ENCODE results near the gene ZNF555.
"Not testable (repeated sequence)": the region's sequence is repeated elsewhere in the genome, so short reads cannot be mapped to it uniquely, and the experiment has no call there.

The ZNF555 gene

GRCh38 chr19:2815923-2816322 is 25.4 kb upstream of the ZNF555 start:
- Histone ChIP-seq H3K36me3 (ENCODE audit: control insufficient read depth, insufficient read depth, low read length) (peaks cover 35% of the 10 kb centered on the region), H3K9ac (ENCODE audit: low read depth, low read length) (no peak overlapping the region), H3K4me3 (ENCODE audit: low read depth, low read length) (no peak overlapping the region), H3K27ac (ENCODE audit: low read depth, low read length) (no peak overlapping the region), H3K9me3 (ENCODE audit: control insufficient read depth, insufficient read depth, low read length) (no peaks in the 10 kb centered on the region), H3K4me1 (ENCODE audit: control insufficient read depth, insufficient read depth, low read length) (no peaks in the 10 kb centered on the region), H3K27me3 (ENCODE audit: control insufficient read depth, insufficient read depth, low read length) (no peaks in the 10 kb centered on the region)

- Histone ChIP-seq H3K36me3 (ENCODE audit: control insufficient read depth, insufficient read depth, low read length) (peaks cover 28% of the 10 kb centered on the region), H3K4me1 (ENCODE audit: control insufficient read depth, insufficient read depth, low read length) (no peaks in the 10 kb centered on the region), H3K27me3 (ENCODE audit: control insufficient read depth, insufficient read depth, low read length) (no peaks in the 10 kb centered on the region), H3K27ac (ENCODE audit: low read depth, low read length) (no peak overlapping the region), H3K9ac (ENCODE audit: low read depth, low read length) (no peak overlapping the region), H3K4me3 (ENCODE audit: low read depth, low read length) (no peak overlapping the region), H3K9me3 (ENCODE audit: control insufficient read depth, insufficient read depth, low read length) (no peaks in the 10 kb centered on the region)
Observed at GRCh38 chr19:2816641-2817040, 24.6 kb upstream of the ZNF555 start.

- not testable (repeated sequence) for H3K4me3 ChIP-seq (ENCODE audit: low read depth, low read length); H3K9ac ChIP-seq (ENCODE audit: low read depth, low read length); H3K27ac ChIP-seq (ENCODE audit: low read depth, low read length); H3K9me3 ChIP-seq (ENCODE audit: control insufficient read depth, insufficient read depth, low read length); H3K4me1 ChIP-seq (ENCODE audit: control insufficient read depth, insufficient read depth, low read length); H3K27me3 ChIP-seq (ENCODE audit: control insufficient read depth, insufficient read depth, low read length)
- peaks cover 21% of the 10 kb centered on the region for H3K36me3 ChIP-seq (ENCODE audit: control insufficient read depth, insufficient read depth, low read length)
Observed at GRCh38 chr19:2817237-2817829, 23.9 kb upstream of the ZNF555 start.

- no peak within 1 kb of the TSS for H3K27ac ChIP-seq (ENCODE audit: low read depth, low read length)
- H3K27me3 ChIP-seq (ENCODE audit: control insufficient read depth, insufficient read depth, low read length): no peaks in the 10 kb centered on the region
- no peak within 1 kb of the TSS; the same call in 1 of the 2 replicates for H3K9ac ChIP-seq (ENCODE audit: low read depth, low read length)
- peaks cover 6% of the 10 kb centered on the region; the same call in 1 of the 2 replicates for H3K36me3 ChIP-seq (ENCODE audit: control insufficient read depth, insufficient read depth, low read length)
- H3K4me3 ChIP-seq (ENCODE audit: low read depth, low read length): peak within 1 kb of the TSS; percentile 65
- H3K4me1 ChIP-seq (ENCODE audit: control insufficient read depth, insufficient read depth, low read length): no peaks in the 10 kb centered on the region
- no peaks in the 10 kb centered on the region for H3K9me3 ChIP-seq (ENCODE audit: control insufficient read depth, insufficient read depth, low read length)
Observed at GRCh38 chr19:2819540-2820111, 21.6 kb upstream of the ZNF555 start, which contains the start of gene ZNF554. Gene ZNF554 (plus strand): TSS chr19:2819868. CDS start chr19:2820072, 204 bp downstream.

- Histone ChIP-seq H3K27me3 (ENCODE audit: control insufficient read depth, insufficient read depth, low read length) (no peaks in the 10 kb centered on the region), H3K36me3 (ENCODE audit: control insufficient read depth, insufficient read depth, low read length) (0 out of 2 replicates have a peak, but pooled peaks cover 5% of the 10 kb centered on the region), H3K4me3 (ENCODE audit: low read depth, low read length) (peak overlapping the region; percentile 65), H3K9ac (ENCODE audit: low read depth, low read length) (no peak overlapping the region; the same call in 1 of the 2 replicates), H3K27ac (ENCODE audit: low read depth, low read length) (no peak overlapping the region), H3K4me1 (ENCODE audit: control insufficient read depth, insufficient read depth, low read length) (no peaks in the 10 kb centered on the region), H3K9me3 (ENCODE audit: control insufficient read depth, insufficient read depth, low read length) (no peaks in the 10 kb centered on the region)
Observed at GRCh38 chr19:2820112-2820702, 21.1 kb upstream of the ZNF555 start.

- H3K4me3 ChIP-seq (ENCODE audit: low read depth, low read length): no peak overlapping the region
- H3K9me3 ChIP-seq (ENCODE audit: control insufficient read depth, insufficient read depth, low read length): peaks cover 10% of the 10 kb centered on the region
- H3K4me1 ChIP-seq (ENCODE audit: control insufficient read depth, insufficient read depth, low read length): no peaks in the 10 kb centered on the region
- no peaks in the 10 kb centered on the region for H3K27me3 ChIP-seq (ENCODE audit: control insufficient read depth, insufficient read depth, low read length)
- no peak overlapping the region for H3K9ac ChIP-seq (ENCODE audit: low read depth, low read length)
- no peak overlapping the region for H3K27ac ChIP-seq (ENCODE audit: low read depth, low read length)
- H3K36me3 ChIP-seq (ENCODE audit: control insufficient read depth, insufficient read depth, low read length): 0 out of 2 replicates have a peak, but pooled peaks cover 5% of the 10 kb centered on the region
Observed at GRCh38 chr19:2822846-2823245, 18.4 kb upstream of the ZNF555 start.

GRCh38 chr19:2823646-2824045 is 17.6 kb upstream of the ZNF555 start:
- peaks cover 17% of the 10 kb centered on the region for H3K9me3 ChIP-seq (ENCODE audit: control insufficient read depth, insufficient read depth, low read length)
- H3K27ac ChIP-seq (ENCODE audit: low read depth, low read length): no peak overlapping the region
- no peaks in the 10 kb centered on the region for H3K4me1 ChIP-seq (ENCODE audit: control insufficient read depth, insufficient read depth, low read length)
- H3K9ac ChIP-seq (ENCODE audit: low read depth, low read length): no peak overlapping the region
- H3K27me3 ChIP-seq (ENCODE audit: control insufficient read depth, insufficient read depth, low read length): no peaks in the 10 kb centered on the region
- H3K4me3 ChIP-seq (ENCODE audit: low read depth, low read length): no peak overlapping the region
- 0 out of 2 replicates have a peak, but pooled peaks cover 5% of the 10 kb centered on the region for H3K36me3 ChIP-seq (ENCODE audit: control insufficient read depth, insufficient read depth, low read length)

- Histone ChIP-seq H3K4me3 (ENCODE audit: low read depth, low read length) (no peak overlapping the region), H3K27ac (ENCODE audit: low read depth, low read length) (no peak overlapping the region), H3K9ac (ENCODE audit: low read depth, low read length) (no peak overlapping the region), H3K9me3 (ENCODE audit: control insufficient read depth, insufficient read depth, low read length) (peaks cover 20% of the 10 kb centered on the region), H3K27me3 (ENCODE audit: control insufficient read depth, insufficient read depth, low read length) (no peaks in the 10 kb centered on the region), H3K36me3 (ENCODE audit: control insufficient read depth, insufficient read depth, low read length) (0 out of 2 replicates have a peak, but pooled peaks cover 5% of the 10 kb centered on the region), H3K4me1 (ENCODE audit: control insufficient read depth, insufficient read depth, low read length) (no peaks in the 10 kb centered on the region)
Observed at GRCh38 chr19:2824129-2824528, 17.1 kb upstream of the ZNF555 start.

GRCh38 chr19:2827022-2827421 is 14.3 kb upstream of the ZNF555 start:
- Histone ChIP-seq H3K27me3 (ENCODE audit: control insufficient read depth, insufficient read depth, low read length) (no peaks in the 10 kb centered on the region), H3K4me3 (ENCODE audit: low read depth, low read length) (no peak overlapping the region), H3K27ac (ENCODE audit: low read depth, low read length) (no peak overlapping the region), H3K9me3 (ENCODE audit: control insufficient read depth, insufficient read depth, low read length) (peaks cover 30% of the 10 kb centered on the region), H3K36me3 (ENCODE audit: control insufficient read depth, insufficient read depth, low read length) (0 out of 2 replicates have a peak, but pooled peaks cover 5% of the 10 kb centered on the region), H3K9ac (ENCODE audit: low read depth, low read length) (no peak overlapping the region), H3K4me1 (ENCODE audit: control insufficient read depth, insufficient read depth, low read length) (no peaks in the 10 kb centered on the region)

GRCh38 chr19:2827840-2828489 is 13.3 kb upstream of the ZNF555 start:
- no peak overlapping the region for H3K4me3 ChIP-seq (ENCODE audit: low read depth, low read length)
- H3K9me3 ChIP-seq (ENCODE audit: control insufficient read depth, insufficient read depth, low read length): peaks cover 39% of the 10 kb centered on the region
- H3K9ac ChIP-seq (ENCODE audit: low read depth, low read length): no peak overlapping the region

More at GRCh38 chr19:2827840-2828489, 13.3 kb upstream of the ZNF555 start:
- H3K4me1 ChIP-seq (ENCODE audit: control insufficient read depth, insufficient read depth, low read length): no peaks in the 10 kb centered on the region
- H3K27ac ChIP-seq (ENCODE audit: low read depth, low read length): no peak overlapping the region
- H3K27me3 ChIP-seq (ENCODE audit: control insufficient read depth, insufficient read depth, low read length): no peaks in the 10 kb centered on the region
- peaks cover 5% of the 10 kb centered on the region; the same call in 1 of the 2 replicates for H3K36me3 ChIP-seq (ENCODE audit: control insufficient read depth, insufficient read depth, low read length)

Measured in HUES48 (cell line).